Measurements from ENCODE around the gene BNC2. TPM values are rescaled to one million over a fixed set of nuclear protein-coding genes. Genes with fewer than 3 reads are reported as not detected.
A peak's percentile ranks its signal among the peaks of the same experiment; 100 is the strongest.

The BNC2 gene
- total RNA-seq, 2 donors from 2014 or later = 3.9 to 19.3 TPM

DNA sequence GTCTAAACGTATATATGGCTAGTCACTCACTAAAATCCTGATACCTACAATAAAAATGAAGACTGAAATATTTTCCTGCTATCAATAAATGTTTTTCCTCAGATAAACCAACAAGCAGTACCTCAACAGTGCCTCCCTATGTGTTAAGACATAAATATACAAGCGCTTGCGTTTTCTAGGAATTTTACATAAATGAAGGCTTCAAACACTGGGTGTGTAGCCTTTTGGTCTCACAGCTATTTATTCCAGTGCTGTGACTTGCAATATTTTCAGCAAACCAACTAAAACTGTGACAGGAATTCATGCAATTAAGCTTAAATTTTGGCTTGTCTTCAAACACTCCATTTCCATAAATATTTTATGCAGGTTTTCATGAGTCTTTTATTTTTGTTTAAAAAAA is 437.0 kb downstream of the BNC2 start:
- ATAC-seq = no peak
- intact Hi-C loops (cut with DNase I, micrococcal nuclease) = no loop called here
- no peak for DNase-seq

DNA sequence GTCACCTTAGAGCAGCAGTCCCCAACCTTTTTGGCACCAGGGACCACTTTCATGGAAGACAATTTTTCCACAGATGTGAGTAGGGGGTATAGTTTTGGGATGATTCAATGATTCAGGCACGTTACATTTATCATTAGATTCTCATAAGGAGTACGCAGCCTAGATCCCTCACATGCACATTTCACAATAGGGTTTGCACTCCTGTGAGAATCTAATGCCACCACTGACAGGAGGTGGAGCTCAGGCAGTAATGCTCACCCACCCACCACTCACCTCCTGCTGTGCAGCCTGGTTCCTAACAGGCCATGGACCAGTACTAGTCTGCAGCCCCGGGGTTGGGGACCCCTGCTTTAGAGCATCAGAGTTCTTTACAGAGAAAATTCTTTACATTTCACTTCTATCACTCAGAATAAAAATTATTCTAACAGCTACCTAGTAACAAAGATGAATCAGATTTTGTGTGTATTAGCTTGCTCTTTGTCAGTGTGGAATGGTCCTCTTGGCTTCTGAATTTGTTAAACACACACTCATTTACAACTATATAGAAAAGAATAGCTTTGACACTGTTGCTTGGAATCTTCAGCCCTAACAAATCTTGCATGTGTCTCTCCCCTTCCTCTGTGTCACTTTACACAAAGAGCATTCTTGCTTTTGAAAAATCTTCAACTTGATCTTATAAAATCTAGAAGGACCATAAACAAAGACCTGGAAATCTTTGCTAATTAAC is 438.6 kb downstream of the BNC2 start:
- ATAC-seq (no peak), DNase-seq (no peak)
- intact Hi-C loops (cut with DNase I, micrococcal nuclease) = no loop called here

- intact Hi-C loops (cut with DNase I, micrococcal nuclease) = no loop called here
- no peak for ATAC-seq
Measured at GRCh38 chr9:16429671-16430070, 440.8 kb downstream of the BNC2 start.

DNA sequence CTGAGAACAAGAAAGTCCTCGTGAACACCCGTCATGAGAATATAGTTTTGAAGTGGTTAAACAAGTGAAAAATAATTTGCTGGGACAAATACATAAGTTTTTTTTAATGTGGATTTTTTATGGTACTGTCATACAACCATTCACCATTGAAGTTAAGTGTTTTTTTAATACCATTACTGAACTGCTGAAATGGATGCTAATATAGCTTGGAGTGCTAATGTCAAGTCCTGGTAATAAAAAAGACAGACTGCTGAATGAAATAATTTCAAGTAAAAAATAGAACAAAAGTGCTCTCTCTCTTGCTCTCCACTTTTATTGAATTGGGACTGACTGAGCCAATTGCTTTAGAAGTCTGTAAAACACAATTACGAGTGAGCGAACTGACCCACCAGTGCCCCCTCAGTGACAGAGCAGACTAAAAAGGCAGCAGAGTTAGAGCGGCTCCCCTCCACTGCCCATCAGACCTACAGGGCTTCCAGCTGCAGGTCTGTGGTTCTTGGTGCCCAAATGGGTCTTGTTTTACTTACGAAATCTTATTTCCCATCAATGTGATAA is 442.5 kb downstream of the BNC2 start:
- no peak for DNase-seq
- intact Hi-C loops (cut with DNase I, micrococcal nuclease) = no loop called here
- ATAC-seq = no peak

More at GRCh38 chr9:16429671-16430070, 440.8 kb downstream of the BNC2 start:
- DNase-seq = no peak

GRCh38 chr9:16426716-16427115 is 443.8 kb downstream of the BNC2 start:
- DNase-seq = no peak
- intact Hi-C loops (cut with DNase I, micrococcal nuclease) = no loop called here
- no peak for ATAC-seq

DNA sequence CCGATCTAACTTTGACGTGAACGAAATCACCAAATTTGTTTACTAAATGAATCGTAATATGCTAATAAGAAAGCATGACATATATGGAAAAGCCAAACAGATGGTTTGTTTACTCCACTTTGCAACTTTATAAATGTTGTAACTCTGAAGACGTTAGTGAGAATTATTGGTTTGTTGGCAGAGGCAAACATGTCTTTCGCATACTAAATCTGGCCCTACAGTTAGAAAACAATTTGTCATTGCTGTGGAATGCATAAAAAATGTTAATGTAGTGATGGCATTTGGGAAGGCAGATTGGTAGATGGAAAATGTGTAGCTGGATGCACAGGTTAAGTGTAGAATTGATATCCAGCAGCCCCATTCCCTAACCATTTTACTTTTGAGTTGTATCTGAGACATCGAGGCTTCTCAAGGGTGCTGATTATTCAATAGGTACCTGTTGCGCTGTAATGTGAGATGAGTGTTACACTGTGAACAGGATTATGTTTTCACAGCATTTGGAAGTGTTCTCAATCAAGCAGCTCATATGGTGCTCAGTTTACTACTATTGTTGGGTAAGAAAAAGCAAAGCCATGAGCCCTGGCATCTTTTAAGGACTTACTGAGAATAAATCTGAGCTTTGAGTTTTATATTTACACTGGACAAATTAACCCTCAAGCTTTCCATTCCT is 444.8 kb downstream of the BNC2 start:
- DNase-seq (no peak), ATAC-seq (no peak)
- intact Hi-C loops (cut with DNase I, micrococcal nuclease) = no loop called here

- no peak for DNase-seq
- no peak for ATAC-seq
- intact Hi-C loops (cut with DNase I, micrococcal nuclease) = no loop called here
Measured at GRCh38 chr9:16422114-16422513, 448.4 kb downstream of the BNC2 start.

GRCh38 chr9:16421532-16421931 is 448.9 kb downstream of the BNC2 start:
- intact Hi-C loops (cut with DNase I, micrococcal nuclease) = no loop called here
- DNase-seq (no peak), ATAC-seq (no peak)

DNA sequence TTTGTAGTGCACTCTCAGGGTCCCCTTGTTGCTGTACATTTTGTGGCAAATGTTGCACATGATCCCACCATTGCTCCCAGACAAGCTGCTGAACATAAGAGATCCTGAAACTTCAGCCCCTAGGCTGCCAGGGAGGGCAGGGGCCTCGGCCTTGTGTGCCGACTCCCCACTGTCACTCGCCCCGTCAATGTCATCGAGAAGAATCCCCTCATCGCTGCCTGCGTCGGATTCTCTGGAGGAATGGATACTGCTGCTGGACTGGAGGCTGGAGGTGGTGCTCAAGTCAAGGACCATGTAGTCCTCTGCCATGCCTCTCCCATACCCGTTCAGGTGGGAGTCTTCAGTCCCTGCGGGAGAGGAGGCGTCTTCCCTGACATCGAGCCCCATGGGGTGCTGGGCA is 451.3 kb downstream of the BNC2 start:
- no peak for DNase-seq
- ATAC-seq = no peak
- intact Hi-C loops (cut with DNase I, micrococcal nuclease) = no loop called here

DNA sequence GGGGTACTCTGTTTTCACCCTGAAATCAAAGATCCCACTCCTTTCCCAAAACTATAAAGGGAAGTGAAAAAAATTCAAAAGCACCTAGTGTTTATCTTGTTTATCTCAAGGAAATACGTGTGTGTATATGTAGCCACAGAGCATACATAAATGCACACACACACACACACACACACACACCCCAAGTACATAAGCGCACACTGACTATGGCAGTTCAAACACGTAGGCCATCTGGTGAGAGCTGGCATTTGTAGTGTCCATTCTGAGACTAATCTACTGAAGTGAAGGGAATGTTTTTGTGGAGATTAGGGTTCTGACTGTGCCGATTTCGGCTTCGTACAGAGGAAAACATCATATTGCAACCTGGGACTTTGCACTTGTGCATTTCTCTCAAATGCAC is 451.7 kb downstream of the BNC2 start:
- intact Hi-C loops (cut with DNase I, micrococcal nuclease) = no loop called here
- ATAC-seq (no peak), DNase-seq (no peak)

DNA sequence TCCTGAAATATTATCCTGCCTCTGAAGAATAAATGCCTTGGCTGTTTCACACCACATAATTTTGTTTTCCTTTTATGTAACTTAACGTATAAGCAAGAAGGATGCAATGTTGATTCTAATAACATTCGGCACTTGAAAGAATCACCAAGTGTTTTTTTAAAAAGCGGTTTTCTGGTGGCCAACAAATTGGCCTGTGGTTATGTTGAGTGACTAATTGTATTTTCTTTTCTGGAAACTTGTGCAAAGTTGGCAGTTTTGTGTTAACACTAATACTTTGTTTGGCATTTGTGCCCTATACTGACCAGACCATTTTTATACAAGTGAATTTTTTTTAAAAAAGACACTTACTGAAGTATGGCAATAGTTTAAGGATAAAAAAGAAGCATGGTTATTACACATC is 452.7 kb downstream of the BNC2 start:
- intact Hi-C loops (cut with DNase I, micrococcal nuclease) = no loop called here
- ATAC-seq (no peak), DNase-seq (no peak)

- intact Hi-C loops (cut with DNase I, micrococcal nuclease) = no loop called here
- ATAC-seq = no peak
- DNase-seq = no peak
Measured at GRCh38 chr9:16417161-16417560, 453.3 kb downstream of the BNC2 start.

DNA sequence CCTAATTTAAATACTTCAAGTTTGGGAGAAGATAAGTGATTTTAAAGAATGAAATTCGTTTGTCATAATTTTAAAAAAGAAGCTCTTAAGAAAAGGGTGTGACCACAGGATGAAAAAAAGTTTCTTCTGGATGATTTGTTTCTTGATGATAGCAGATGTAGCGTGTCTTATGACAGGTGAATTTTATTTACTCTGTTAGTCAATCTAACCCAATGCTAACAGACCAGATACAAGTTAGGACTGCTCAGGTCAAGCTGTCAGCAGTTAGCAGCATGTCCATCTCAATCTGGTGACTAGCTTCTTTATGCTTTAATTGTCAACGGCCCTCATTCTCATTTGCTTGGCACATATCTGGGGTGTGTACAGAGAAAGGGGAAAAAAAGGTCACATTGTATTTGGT is 456.0 kb downstream of the BNC2 start:
- ATAC-seq = no peak
- intact Hi-C loops (cut with DNase I, micrococcal nuclease) = no loop called here

DNA sequence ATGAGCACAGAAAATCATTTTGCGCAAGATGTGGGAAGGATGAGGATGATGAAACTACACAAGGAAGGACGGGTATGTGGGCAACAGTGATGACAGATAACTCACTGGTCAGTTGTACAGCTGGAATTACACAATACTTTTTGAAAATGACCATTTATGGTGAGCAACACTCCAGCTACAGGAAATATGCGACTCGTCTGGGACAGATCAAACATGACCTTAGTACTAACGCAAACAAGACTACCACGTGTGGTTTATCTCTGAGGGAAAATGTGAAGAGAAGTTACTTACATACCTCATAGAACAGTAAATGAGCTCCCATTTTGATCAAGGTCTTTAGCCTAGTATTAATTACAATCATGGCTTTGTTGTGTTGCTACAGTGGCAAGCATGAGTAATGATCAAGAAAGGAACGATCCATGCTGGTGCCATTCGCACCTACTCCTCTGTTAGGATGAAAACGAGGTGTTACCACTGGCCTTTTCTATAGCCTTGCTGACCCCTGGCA is 456.9 kb downstream of the BNC2 start:
- DNase-seq (peak in 1 of 2 donors; percentile 28), ATAC-seq (peak; percentile 61)
- intact Hi-C loops (cut with DNase I, micrococcal nuclease) = no loop called here

More for the DNA sequence above, 456.0 kb downstream of the BNC2 start:
- no peak for DNase-seq

DNA sequence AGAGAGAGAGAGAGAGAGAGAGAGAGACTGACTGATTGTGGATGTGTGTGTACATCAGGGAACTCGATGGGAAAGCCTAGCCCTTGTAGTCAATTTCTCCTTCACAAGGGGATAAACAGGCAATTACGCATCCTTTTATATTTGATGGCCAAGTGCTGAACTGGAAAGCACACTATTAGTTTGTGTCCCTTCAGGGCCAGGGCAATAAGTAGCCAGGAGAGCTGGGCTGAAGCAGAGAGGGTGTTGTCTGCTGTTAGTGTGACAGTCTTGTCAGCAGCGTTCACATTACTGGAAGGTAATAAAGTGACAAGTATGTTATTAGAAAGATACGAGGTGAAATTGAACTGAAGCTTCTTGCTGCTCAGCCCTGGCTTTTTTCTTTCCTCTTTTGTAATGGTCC is 457.7 kb downstream of the BNC2 start:
- intact Hi-C loops (cut with DNase I, micrococcal nuclease) = no loop called here
- DNase-seq = no peak
- no peak for ATAC-seq

DNA sequence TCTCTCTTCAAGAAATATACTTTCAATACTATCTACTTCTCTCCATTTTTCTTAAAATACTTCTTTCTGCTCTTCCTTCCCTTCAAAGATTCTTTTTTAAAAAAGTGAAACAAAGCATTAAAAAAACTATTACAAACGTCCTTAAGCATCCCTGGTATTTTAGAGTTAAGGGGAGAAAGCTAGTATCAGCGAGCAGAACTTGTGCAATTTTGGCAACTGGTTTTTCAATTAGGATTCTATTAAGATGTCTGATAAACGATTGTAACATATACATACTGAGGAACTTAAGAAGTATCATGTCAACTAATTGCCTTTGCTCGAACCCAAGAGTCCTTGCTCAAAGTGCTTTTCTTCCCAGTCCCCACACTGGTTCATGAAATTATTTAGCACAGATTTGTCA is 459.2 kb downstream of the BNC2 start:
- intact Hi-C loops (cut with DNase I, micrococcal nuclease) = no loop called here
- ATAC-seq (no peak), DNase-seq (no peak)

DNA sequence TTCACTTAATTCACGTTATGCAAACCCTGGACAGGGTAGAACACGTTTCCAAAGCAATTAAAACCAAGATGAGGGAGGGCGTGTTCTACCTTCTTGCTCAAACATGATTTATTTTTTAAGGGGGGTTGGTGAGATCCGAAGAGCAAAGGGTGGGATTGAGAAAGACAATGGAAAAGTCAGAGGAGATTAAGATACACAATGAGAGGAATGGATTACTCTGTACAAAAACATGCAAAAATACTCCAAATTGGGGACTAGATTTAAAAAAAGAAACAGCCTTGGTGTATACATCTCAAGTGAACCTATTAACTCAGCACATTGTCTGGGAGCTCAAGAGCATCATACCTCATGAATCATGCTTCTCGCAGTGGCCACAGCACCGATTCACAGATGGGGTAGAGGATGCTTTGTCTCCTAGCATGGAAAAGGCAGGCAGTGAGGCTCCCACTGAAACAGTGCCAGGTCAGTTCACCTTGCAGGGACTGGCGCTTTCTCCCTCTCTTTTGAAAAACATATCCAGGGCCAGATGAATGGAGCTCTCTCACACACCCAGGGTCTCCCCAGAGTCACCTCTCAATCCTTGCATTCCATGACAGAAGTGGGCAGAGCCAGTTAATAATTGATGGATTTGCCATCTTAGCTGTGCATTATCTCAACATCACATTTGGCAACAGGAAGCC is 459.7 kb downstream of the BNC2 start:
- ATAC-seq (no peak), DNase-seq (no peak)
- intact Hi-C loops (cut with DNase I, micrococcal nuclease) = no loop called here

DNA sequence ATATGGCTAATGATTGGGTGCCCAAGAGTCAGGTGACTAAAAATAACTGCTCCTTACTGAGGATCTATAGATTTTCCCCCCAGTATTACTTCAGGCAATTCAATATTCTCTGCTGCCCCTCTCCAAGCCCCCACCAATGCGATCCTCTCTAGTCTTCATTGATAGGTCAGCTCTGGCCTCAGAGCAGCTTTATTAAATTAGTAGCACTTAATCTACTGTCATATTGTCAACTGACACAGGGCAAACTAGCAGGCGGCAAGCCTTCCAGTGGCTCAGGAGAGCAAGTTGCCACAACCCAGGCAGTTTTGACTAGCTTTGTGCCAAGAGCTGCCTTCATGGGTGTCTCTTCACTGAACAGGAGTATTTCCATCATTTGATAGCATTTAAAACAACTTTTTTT is 462.9 kb downstream of the BNC2 start:
- ATAC-seq = no peak
- intact Hi-C loops (cut with DNase I, micrococcal nuclease) = no loop called here

DNA sequence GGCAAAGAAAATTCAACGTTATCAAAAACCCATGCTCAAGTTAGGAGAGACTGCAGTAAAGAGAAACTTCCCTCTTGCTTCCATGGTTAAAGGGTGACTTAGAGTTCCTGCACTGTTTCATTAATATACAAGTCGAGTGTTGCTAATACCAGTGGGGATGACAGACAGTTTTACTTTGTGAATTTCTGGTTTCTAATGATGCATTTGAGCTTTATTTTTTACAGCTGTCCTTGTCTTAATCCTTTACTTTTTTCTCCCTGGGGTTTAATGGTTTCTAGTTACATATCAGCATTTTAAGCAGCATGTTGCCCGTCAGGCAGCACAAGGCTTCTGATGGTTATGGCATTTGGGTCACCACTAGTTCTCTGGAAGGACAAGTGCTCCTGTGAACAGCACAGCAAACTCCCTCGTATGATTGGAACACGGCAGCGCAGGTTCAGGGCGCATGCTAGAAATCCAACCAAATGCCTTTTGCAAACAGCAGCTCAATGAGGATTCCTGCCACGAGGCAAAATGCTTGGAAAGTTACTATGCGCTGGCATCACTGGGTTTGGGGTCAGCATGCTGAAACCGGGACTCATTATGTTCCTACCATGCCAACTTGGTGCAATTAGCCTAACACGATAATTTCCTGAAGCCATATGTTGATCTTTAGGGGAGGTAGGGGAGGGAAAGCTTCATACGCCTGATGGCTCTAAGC is 463.8 kb downstream of the BNC2 start:
- no peak for ATAC-seq
- intact Hi-C loops (cut with DNase I, micrococcal nuclease) = no loop called here
- DNase-seq = no peak

More for the DNA sequence above, 462.9 kb downstream of the BNC2 start:
- DNase-seq = no peak
